Measurements from ENCODE around the gene SLC16A14.

SLC16A14 gene

DNA sequence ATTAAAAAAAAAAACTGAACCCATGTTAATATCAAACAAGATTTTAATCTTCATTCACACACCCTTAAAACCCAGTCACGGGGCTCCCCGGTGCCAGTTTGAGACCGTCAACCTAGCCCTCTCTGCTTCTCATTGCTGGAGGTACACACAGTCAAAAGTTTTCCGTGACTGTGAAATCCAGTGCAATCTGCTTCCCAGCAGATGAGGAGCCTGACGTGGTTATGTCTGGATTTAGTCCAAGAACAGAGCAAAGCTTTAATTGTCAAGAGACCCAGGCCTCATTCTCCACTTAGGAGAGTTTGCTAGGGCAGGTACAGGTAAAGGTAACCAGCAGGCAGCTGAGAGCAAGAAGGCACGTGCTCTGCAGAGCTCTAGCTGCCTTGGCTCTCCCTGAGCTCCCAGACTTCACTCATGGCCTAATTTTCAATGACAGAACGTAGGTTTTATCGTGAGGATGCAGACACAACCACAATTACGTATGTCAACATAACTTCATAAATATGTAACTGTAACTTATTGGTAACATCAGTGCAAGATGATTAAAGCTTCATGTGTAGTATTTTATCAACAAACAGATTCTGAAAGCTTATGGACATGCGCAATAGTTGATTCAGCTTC is 56.3 kb downstream of the SLC16A14 start:
- Histone ChIP-seq H3K4me2 (ENCODE audit: low read length) (no peak overlapping the region), H3K27ac (ENCODE audit: low read depth, low read length) (no peak overlapping the region), H3K79me2 (ENCODE audit: control insufficient read depth, low read length) (no peaks in the 10 kb centered on the region), H3K4me3 (ENCODE audit: low read length) (no peak overlapping the region), H4K20me1 (ENCODE audit: control insufficient read depth, insufficient read depth, low read depth, low read length) (no peaks in the 10 kb centered on the region), H3K9me2 (replicated peaks; ENCODE audit: control insufficient read depth, low read length) (no peaks in the 10 kb centered on the region), H3K36me3 (ENCODE audit: control insufficient read depth, low read length) (no peaks in the 10 kb centered on the region), H3K9me3 (ENCODE audit: control insufficient read depth, insufficient read depth, low read length) (no peaks in the 10 kb centered on the region; the same call in 1 of the 2 replicates), H3F3A (ENCODE audit: control insufficient read depth, insufficient read depth) (no peaks in the 10 kb centered on the region), H3K4me1 (ENCODE audit: control insufficient read depth, low read length) (0 out of 2 replicates have a peak, but pooled peaks cover 3% of the 10 kb centered on the region), H3K27me3 (ENCODE audit: control insufficient read depth, low read length) (no peaks in the 10 kb centered on the region)
- TF ChIP-seq CTCF (IDR thresholded peaks at IDR 0.05; ENCODE audit: low read depth, low read length, poor library complexity, severe bottlenecking) (no peak), EZH2phosphoT487 (IDR thresholded peaks at IDR 0.05; ENCODE audit: borderline replicate concordance, low read length) (no peak)

GRCh38 chr2:230011617-230012016 is 57.1 kb downstream of the SLC16A14 start:
- Histone ChIP-seq H3K4me2 (ENCODE audit: low read length) (no peak overlapping the region), H3K9me3 (ENCODE audit: control insufficient read depth, insufficient read depth, low read length) (no peaks in the 10 kb centered on the region; the same call in 1 of the 2 replicates), H4K20me1 (ENCODE audit: control insufficient read depth, insufficient read depth, low read depth, low read length) (no peaks in the 10 kb centered on the region), H3F3A (ENCODE audit: control insufficient read depth, insufficient read depth) (no peaks in the 10 kb centered on the region), H3K9me2 (replicated peaks; ENCODE audit: control insufficient read depth, low read length) (no peaks in the 10 kb centered on the region), H3K36me3 (ENCODE audit: control insufficient read depth, low read length) (no peaks in the 10 kb centered on the region), H3K4me3 (ENCODE audit: low read length) (no peak overlapping the region), H3K27ac (ENCODE audit: low read depth, low read length) (no peak overlapping the region), H3K79me2 (ENCODE audit: control insufficient read depth, low read length) (no peaks in the 10 kb centered on the region), H3K4me1 (ENCODE audit: control insufficient read depth, low read length) (0 out of 2 replicates have a peak, but pooled peaks cover 3% of the 10 kb centered on the region), H3K27me3 (ENCODE audit: control insufficient read depth, low read length) (no peaks in the 10 kb centered on the region)
- TF ChIP-seq EZH2phosphoT487 (IDR thresholded peaks at IDR 0.05; ENCODE audit: borderline replicate concordance, low read length) (no peak), CTCF (IDR thresholded peaks at IDR 0.05; ENCODE audit: low read depth, low read length, poor library complexity, severe bottlenecking) (no peak)

DNA sequence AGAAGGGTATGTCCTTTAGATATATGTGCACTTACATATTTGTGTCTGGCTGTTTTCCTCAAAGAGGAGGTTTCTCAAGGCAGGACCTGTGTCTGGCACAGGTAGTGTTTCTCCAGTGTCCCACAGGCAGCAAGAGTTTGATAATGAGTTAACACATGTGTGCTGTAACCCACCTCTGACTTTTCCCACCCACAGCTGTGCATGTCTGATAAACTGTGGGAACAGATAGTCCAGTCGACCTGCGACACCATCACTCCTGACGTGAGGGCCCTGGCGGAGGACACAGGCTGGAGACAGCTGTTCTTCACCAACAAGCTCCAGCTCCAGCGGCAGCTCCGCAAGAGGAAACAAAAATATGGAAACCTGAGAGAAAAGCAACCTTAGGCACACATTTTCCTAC is 58.2 kb downstream of the SLC16A14 start:
- Histone ChIP-seq H3K27me3 (ENCODE audit: control insufficient read depth, low read length) (no peaks in the 10 kb centered on the region), H3K36me3 (ENCODE audit: control insufficient read depth, low read length) (no peaks in the 10 kb centered on the region), H3K4me3 (ENCODE audit: low read length) (no peak overlapping the region), H3K27ac (ENCODE audit: low read depth, low read length) (no peak overlapping the region), H4K20me1 (ENCODE audit: control insufficient read depth, insufficient read depth, low read depth, low read length) (no peaks in the 10 kb centered on the region), H3K4me1 (ENCODE audit: control insufficient read depth, low read length) (0 out of 2 replicates have a peak, but pooled peaks cover 3% of the 10 kb centered on the region), H3F3A (ENCODE audit: control insufficient read depth, insufficient read depth) (no peaks in the 10 kb centered on the region), H3K79me2 (ENCODE audit: control insufficient read depth, low read length) (no peaks in the 10 kb centered on the region), H3K9me2 (replicated peaks; ENCODE audit: control insufficient read depth, low read length) (no peaks in the 10 kb centered on the region), H3K9me3 (ENCODE audit: control insufficient read depth, insufficient read depth, low read length) (no peaks in the 10 kb centered on the region), H3K4me2 (ENCODE audit: low read length) (no peak overlapping the region)
- TF ChIP-seq CTCF (IDR thresholded peaks at IDR 0.05; ENCODE audit: low read depth, low read length, poor library complexity, severe bottlenecking): no peak
- TF ChIP-seq EZH2phosphoT487 (IDR thresholded peaks at IDR 0.05; ENCODE audit: borderline replicate concordance, low read length): no peak
